Metanephros (tissue), 1 donor: ENCODE data around the gene PAPOLA. TPM values are rescaled to one million over a fixed set of nuclear protein-coding genes. Genes with fewer than 3 reads are reported as not detected.

ENCODE experiments used
- total RNA-seq: library from RNA; depleted of rRNA; stranded (reverse); fragments of >200 nt; gene quantifications from one replicate; pipeline ENCODE4 v1.2.3, GENCODE V29; 2014

Gene PAPOLA
- 162 TPM for total RNA-seq

GRCh38 chr14:96501740-96502620 is at the start of gene PAPOLA:
TSS of gene PAPOLA (plus strand) at chr14:96502382. CDS start at chr14:96502593, 211 bp downstream.

Other genes starting within 250 kb of the PAPOLA start
- 0.23 TPM for gene BDKRB1, start 246.2 kb upstream of the PAPOLA start, total RNA-seq
- gene ATG2B, start 139.0 kb upstream of the PAPOLA start, total RNA-seq = 48.8 TPM
- 18.2 TPM for gene GSKIP, start 138.9 kb upstream of the PAPOLA start, total RNA-seq
- gene AK7, start 110.3 kb upstream of the PAPOLA start, total RNA-seq = 4.4 TPM